NCI-H526 (cell line): ENCODE data around the gene VWF.
"Not testable (repeated sequence)": the region's sequence is repeated elsewhere in the genome, so short reads cannot be mapped to it uniquely, and the experiment has no call there.

Experiments used
- DNase-seq, 2 experiments: peaks; one replicate each; lab custom pipeline; 2025; lab: John Stamatoyannopoulos, UW

Gene VWF

DNA sequence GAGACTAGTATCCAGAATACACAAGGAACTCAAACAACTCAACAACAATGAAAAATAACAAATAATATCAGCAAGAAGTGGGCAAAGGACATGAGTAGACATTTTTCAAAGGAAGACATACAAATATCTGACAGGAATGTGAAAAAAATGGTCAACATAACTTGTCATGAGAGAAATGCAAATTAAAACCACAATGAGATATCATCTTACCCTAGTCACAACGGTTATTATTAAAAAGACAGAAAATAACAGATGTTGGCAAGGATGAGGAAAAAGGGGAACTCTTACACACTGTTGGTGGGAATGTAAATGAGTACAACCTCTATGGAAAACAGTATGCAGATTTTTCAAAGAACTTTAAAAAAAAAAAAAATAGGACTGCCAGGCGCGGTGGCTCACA lies 20.4 kb downstream of the VWF start:
- DNase-seq: peak; percentile 94 to 97

DNA sequence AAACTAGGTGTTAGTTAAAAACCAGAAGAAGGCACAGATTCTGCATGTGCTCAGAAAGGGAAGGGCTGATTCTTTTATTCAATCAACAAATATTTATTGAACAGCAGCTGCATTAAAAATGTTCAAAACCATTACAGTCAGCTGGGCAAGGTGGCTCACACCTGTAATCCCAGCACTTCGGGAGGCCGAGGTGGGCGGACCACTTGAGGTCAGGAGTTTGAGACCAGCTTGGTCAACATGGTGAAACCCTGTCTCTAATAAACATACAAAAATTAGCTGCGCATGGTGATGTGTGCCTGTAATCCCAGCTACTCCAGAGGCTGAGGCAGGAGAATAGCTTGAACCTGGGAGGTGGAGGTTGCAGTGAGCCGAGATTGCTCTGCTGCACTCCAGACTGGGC lies 22.4 kb downstream of the VWF start:
- not testable (repeated sequence) for DNase-seq

DNA sequence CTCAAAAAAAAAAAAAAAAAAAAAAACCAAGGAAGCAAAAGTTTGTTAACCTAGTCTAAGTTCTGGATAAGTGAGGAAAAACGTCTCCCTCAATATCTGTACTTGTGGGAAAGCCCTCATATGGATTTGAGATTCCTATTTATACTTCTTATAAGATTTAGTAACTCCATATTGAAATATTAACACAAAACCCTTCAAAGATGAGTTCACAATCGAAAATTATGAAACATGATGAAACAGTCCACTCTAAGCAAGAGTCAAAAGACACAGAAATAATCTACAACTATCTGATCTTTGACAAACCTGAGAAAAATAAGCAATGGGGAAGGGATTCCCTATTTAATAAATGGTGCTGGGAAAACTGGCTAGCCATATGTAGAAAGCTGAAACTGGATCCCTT lies 25.2 kb downstream of the VWF start:
- no peak for DNase-seq

DNA sequence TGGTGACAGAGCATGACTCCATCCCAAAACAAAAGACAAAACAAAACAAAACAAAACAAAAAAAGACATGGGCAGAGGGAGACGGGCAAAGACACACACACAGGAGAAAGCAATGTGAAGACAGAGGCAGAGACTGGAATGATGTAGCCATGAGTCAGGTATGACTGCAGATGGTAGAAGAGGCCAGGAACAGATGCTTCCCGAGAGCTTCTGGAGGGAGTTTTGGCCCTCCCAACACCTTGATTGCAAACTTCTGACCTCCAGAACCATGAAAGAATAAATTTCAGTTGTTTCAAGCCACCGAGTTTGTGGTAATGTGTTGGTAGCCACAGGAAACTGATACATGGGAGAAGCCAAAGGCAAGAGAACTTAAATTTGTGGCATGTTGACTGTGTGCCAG lies 27.1 kb downstream of the VWF start:
- no peak for DNase-seq

DNA sequence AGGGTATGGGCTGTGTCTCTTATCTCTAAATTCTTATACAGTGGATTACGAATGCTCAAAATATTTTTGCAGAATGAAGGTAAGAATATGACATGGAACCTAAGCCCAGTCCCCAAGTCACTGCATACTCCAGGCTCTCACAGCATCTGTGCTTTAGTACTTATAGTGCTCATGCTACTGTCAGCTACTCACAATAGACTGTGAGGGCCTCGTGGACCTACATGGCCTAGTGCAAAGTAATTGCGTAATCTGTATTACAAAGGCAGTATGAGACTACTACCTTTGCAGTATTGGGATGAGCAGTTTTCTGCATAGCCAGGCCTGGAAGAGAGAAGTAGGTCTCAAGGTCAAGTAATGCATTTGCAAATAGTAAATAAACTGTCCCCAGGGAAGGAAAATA lies 27.9 kb downstream of the VWF start:
- DNase-seq: no peak

DNA sequence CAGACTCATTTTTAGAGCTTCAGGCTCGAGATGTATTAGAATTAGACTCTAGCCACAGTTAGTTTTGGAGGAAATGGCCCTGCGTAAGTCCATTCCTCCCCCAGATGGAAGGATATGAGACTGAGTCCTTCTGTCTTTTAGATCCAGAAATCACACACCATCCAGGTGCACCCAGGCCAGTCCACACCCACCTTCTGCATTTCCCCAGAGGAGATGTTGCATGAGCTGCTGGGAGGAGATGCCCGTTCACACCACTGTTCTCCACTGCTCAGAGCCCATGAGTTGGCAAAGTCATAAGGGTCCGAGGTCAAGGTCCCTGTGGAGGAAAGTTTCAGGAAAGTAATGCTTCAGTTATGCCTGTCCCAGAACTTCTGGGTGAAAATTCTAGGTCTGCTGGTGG lies 29.2 kb downstream of the VWF start:
- DNase-seq: no peak

DNA sequence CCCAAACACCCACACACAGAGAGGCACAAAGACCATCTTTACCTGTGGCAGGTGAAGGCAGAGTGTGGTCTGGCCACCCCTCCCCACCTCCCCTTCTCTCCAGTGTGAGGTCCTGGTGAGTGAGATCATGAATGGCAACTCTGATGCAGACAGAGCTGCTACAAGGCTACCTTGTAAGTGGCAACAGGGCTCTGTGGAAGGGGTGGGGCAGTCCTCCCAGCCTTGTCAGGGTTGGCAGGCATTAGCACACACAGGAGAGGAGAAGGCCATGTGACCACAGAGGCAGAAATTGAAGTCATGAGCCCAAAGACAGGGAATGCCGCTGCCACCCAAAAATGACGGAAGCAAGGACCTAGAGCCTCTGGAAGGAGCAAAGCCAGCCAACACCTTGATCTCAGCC lies 30.7 kb downstream of the VWF start:
- peak in 1 of 2 experiments; percentile 34 for DNase-seq

DNA sequence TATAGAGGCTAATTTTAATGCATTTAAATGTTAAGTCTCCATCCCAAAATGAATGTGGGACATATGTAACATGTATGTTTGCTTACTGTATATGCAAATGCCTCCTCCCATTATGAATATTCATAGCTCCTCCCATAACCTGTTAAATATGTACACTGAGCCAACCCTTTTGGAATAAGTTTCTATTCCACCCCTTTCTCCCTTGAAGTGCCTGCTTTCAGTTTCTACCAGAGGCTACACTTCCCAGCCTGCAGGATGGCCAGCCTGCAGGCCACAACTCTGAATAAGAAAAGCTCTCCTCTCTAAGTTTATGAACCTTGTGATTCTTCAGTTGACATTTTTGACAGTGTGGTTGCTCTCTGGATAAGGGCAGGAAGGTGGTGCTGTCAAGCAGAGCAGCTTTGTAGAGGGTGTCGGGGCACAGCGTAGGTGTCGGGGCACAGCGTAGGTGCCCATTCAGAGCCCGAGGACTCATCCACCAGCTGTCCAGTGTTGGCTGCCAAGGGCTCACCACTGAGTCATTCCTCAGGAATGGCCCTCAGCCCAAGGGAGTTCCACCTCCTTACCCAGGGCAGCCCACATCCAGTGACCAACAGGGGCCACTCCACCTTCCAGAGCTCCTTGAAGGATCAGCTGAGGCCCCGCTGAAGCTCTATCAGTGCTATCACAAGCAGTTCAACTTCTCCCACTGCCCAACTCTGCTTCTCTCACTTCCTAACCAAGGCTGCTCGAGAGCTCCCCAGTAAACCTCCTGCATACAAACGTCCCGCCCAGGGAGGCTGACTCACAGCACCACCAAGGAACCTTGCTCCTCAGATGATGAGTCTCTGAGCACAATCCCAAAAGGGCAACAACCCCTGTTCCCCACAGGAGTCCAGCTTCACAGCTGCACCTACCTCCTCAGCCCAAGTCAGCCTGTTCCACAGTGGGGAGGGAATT lies 31.4 kb downstream of the VWF start:
- peak; percentile 59 to 65 for DNase-seq

DNA sequence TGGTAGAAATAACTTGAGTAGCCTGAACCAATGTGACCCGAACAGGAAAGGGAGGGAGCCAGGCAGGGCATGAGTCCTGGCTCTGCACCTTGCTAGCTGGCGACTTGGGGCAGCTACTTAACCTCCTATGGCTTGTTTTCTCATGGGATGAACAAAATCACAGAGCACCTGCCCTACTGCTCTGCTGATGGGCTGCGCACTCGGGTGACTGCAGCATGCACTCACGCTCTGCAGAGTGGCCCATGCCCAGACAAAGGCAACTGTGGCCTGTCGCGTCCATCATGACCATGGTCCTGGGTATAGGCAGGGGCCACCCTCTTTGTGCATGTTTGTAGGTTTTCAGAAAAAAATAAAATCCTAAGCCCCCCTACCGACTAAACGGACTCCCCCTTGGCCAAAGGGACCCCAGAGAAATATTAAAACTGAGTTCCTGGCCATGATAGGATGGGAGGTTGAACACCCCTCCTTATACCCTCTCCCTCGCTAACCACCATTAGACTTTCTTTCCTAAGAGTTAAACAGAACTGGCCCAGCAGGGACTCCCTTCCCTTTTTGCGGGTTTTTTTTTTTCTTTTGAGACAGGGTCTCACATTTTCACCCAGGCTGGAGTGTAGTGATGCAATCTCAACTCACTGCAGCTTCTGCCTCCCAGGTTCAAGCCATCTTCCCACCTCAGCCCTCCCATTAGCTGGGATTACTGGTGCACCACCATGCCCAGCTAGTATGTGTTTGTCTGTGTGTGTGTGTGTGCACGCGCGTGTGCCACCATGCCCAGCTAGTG lies 32.5 kb downstream of the VWF start:
- no peak for DNase-seq

DNA sequence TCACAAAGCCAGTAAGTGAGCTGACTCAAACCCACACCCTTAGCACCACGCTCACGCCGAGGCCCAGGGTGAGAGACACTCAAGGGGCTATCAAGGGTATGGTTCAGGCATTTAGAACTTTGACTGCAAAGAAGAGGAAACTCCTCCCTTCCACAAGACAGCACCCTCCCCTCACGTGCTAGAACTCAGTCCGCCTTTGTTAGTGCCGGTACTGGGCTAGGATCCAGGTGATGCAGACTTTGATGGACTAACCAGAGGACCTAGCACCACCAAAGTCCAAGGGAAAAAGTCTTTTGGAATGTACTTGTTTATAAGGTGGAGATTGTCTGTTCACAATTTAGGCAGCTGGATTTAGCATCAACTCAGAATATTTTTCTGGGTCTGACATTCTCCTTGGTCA lies 33.7 kb downstream of the VWF start:
- DNase-seq: no peak

DNA sequence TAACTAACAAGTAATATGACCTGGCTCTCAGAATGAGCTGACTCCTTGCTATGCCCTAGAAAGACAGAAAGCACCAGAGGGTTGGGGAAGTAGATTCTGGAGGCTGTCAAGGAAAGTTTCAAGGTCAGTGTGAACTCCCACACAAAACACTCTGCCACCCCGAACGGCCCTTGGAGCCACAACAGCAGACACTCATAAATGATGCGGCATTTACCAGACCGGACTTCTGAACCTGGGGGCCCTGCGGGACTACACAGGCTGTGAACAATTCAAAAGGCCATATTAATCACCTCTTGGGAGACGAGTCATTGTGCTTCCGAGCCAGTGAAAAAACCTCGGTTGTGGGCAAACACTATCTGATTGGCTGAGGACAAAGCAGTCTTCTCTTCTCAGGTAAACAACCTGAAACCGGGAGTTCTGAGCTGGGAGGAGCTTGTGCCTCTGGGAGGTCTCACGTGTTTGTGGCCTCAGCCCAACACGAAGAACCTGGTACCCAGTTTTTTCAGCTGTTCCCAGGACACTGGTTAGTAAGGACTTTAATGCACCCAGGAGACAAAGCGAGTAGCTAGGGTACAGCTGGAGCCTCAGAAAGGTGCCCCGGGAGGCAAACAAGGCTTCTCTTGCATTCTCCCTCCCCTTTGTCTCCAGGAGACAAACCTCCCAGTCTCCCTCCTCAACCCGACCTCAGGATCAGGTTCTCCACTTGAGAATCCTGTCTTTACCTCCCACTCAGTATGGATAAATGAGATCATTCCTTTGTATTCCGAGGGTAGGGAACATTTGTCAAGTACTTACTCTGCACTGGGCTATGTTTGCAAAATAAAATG lies 35.3 kb downstream of the VWF start:
- DNase-seq: peak; percentile 94 to 95

DNA sequence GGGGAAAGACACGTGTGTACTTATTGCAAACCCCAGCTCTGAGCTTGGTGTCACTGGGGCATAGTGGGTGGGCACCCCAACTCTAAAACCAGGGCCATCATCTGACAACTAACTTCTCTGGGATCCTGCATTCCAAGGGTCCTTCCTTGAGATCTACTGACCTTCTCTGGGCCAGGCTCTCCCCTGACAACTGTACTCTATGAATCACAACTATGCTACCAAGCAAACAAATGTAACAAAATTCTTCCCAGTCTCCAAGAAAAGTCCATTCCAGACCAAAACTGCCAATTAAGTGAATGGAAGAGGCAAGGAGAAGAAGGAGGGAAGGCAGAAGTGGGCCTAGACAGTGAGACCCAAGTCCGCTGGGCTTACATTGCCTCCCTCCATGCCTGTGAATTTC lies 38.2 kb downstream of the VWF start:
- DNase-seq: no peak

DNA sequence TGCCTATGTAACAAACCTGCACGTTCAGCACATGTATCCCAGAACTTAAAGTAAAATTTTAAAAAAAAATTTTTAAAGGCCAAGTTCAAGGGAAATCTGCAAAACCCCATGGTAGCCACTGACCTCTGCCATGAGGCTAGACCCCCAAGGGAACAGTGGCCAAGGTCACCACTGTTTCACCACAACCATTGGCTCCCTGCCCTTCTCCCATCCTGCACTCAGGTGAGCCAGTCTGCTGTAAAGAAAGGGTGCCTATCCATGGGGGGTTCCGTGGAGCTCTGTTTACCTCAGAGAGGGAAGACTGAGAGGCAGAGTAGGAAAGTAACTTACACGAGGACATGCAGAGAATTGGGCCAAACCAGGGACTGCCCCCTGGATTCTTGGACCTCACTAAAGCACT lies 38.6 kb downstream of the VWF start:
- no peak for DNase-seq

DNA sequence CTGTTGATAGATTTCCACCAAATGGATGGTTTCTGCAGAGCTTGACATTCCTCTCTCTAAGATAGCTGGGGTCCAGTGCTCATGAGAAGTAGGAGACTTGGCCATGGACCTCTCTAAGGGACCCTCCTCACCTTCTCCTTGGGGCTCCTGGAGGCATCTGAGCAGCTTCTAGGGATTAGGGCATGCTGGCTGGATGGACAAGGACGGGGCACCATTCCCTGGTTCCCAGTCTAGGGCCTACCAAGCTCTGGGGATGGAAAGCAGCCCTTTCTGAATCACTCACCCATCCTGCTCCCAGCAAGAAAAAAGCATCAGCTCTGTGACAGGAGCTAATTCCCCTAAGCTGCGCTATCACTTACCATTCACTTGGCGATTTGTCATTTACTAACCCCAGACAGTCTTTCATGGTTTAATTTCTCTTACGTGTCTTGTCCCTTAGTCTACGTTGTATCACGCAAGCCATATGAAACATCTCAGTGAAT lies 39.5 kb downstream of the VWF start:
- no peak for DNase-seq

DNA sequence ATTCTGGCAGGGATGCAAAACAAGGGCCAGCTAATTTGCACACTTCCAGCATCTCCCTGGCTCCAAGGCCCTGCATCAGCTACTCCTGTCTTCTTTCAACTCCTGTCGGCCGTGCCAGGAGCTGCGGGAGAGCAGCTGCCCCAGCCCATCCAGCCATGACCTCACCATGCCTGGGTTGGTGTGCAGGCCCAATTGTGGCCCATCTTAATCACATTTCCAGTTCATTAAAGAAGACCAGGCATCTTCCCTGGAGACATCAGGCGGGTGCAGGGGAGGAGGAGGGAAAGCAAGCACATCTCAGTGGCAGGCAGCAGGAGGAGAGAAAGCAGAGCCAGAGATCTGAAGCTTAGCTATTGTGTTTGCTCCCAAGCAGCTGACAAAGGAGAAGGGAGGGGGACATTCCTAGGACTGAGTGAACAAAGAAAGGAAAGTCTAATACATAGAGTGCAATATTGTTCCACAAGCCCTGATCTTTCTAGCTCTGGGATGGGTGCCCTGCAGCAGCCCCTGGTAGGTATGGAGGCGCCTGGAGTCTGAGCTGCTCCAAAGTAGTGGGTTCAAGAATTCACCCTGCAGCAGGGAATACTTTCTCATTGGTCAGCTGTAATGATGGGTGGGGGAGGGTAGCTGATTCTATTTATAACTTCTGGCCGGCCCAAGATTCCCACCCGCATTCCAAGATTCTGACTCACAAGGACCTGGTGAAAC lies 40.1 kb downstream of the VWF start:
- DNase-seq: peak; percentile 97

DNA sequence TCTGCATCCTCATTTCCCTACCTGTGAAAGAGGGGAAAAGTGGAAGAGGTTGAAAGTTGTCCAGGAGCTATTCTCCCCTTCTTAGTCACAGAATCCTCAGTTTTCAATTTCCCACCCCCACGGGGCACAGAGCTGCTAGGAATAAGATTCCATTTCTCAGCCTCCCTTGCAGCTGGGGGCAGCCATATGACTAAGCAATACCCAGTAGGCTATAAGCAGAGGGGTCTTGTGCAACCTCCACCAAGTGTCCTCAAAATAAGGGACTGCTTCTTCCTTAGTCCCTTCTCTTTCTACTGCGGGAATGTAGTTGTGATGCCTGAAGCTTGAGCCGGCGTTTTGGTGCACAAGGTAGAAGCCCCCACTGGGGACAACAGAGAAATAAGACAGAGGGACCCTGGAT lies 40.9 kb downstream of the VWF start:
- DNase-seq: no peak

DNA sequence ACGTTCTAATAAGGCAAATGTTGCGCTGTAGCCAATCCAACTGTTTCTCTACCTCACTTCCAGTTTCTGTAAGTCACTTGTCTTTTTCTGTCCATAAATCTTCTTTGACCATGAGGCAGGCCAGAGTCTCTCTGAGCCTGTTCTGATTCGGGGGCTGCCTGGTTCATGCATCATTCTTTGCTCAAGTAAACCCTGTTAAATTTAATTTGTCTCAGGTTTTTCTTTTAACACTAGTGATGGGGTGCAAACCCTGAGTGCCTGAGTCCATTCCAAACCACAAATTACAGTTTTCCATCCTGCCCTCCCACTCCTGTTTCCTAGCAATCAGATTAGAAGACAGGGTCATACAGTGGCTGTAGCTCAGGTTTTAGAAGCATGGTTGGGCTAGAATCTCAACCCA lies 41.9 kb downstream of the VWF start:
- no peak for DNase-seq

DNA sequence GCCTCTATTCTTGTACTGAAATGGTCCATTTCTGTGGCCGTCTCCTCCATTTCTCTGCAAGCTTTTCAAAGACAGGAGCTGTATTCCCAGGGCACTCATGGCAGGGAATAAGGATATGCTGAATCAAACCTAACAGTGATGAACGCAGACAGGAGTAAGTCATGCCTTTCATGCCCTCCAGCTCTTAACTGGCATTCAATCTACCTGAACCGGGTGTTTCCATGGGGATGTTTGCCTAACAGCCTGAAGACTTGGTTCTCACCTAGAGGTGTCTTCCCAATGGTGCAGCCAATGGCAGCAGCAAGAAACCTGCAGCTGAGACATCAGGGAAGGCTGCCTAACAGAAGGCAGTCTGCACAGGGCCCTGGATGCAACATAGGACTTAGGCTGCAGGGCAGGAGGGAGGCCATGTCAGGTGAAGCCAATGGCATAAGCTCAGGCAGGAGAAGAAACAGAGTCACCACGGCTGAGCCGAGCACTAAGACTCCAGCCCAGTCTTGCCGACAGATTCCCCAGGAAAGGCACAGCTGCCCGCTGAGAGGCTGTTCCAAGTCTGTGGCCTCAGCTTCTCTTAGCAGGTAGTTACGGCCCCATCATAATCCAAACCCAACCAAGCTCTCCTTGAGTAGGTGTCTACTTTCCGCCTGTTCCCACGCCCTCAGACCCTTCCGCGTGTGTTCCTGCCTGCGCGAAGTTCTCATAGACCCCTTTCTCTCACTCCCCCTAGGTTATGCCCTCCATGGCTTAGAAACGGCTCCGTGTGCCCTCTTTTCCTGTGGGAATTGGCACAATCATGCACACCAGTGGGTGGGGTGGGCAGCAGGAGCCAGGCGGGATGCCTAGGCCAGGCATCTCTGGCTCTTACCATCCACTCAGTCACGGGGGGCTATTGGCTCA lies 44.1 kb downstream of the VWF start:
- DNase-seq: peak; percentile 69 to 73

DNA sequence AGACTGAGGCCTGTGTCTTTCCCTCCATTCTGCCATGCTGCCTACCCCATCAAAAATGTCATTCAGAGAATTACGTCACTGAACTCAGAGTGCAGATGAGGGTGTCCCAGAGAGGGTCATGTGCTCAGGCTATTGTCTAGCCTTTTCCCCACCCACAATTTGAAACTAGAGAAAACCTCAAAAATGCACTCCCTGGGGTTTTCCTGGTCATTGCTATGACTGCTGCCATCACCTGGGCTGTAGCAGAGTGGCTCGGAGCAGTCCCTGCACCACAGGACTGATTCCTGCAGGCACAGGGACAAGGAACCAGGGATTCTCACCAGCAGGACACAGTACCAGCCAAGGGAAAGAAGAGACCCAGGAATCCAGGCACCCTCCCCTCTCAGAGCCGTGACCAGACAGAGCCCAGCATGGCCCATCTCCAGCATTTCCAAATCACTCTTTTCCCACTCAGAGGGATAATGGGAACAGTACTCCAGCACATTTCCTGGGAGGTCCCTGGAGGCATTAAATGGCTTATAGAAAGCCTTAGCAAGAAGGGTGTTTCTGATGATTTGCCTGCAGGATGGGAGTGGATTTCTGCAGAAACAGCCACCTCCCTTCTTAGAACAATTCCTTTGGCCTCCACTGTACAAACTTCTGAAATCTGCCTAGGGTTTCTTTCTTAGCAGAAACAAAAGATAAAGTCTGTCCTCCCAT lies 45.9 kb downstream of the VWF start:
- DNase-seq: peak in 1 of 2 experiments; percentile 23

DNA sequence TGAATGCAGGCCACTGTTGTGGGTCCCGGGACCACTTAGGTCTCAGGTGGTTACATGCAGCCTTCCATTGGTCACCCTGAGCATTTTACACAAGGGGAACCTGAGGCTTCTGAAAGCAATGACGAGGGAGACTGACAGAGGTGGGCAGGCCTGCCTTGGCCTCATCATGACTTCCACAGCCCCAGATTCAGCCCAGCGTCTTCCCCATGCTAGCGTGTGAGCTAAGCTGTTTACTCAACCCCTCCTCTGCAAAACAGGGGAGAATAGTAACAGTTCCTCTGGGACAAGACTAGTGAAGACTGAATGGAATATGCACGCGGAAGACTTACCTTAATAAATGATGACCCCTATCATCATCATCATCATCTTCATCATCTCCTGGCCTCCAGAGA lies 46.8 kb downstream of the VWF start:
- no peak for DNase-seq
